Sigmoid colon (tissue), 3 donors: ENCODE measurements around the gene MAML1.

Experiments used
- CTCF ChIP-seq, 4 experiments: fragments of 450-650 bp in 3 of 4; fragments of 200-600 bp in 1 of 4; IDR thresholded peaks; one replicate each; pipeline ENCODE4 v1.5.1; 2016 to 2019; ENCODE audit warnings: antibody characterized with exemption in 4 of 4, mild to moderate bottlenecking in 3 of 4, moderate library complexity in 2 of 4
- POLR2A ChIP-seq, 2 donors: fragments of 450-650 bp; IDR thresholded peaks; one replicate each; pipeline ENCODE4 v1.6.1; 2016; ENCODE audit warnings: antibody characterized with exemption in 2 of 2, mild to moderate bottlenecking in 2 of 2, moderate library complexity in 2 of 2

GRCh38 chr5:179778591-179778990 lies 46.0 kb downstream of the MAML1 start:
- no peak for TF ChIP-seq CTCF (IDR thresholded peaks at IDR 0.05)
- no peak for TF ChIP-seq POLR2A (IDR thresholded peaks at IDR 0.05)
